ENCODE measurements around the gene FAM117B.

DNA sequence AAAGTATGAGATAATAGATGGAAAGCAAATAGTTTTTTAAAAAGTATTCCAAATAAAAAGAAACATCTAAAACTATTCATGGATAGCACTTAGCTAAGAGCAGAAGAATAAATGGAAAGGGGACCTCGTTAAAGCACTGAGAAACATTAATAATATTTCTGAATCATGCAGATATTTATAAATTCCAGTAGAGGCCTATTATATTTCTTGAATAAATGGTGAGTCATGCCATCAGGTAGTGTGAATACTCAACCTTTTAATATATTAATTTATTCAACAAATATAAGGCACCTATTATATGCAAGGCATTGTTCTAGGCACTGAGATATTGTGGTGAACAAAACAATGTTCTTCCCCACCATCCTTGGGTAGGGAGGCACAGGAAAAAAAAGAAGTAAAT lies 183.0 kb downstream of the FAM117B start:
- TF ChIP-seq, protein P1, sequence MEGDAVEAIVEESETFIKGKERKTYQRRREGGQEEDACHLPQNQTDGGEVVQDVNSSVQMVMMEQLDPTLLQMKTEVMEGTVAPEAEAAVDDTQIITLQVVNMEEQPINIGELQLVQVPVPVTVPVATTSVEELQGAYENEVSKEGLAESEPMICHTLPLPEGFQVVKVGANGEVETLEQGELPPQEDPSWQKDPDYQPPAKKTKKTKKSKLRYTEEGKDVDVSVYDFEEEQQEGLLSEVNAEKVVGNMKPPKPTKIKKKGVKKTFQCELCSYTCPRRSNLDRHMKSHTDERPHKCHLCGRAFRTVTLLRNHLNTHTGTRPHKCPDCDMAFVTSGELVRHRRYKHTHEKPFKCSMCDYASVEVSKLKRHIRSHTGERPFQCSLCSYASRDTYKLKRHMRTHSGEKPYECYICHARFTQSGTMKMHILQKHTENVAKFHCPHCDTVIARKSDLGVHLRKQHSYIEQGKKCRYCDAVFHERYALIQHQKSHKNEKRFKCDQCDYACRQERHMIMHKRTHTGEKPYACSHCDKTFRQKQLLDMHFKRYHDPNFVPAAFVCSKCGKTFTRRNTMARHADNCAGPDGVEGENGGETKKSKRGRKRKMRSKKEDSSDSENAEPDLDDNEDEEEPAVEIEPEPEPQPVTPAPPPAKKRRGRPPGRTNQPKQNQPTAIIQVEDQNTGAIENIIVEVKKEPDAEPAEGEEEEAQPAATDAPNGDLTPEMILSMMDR (conservative IDR thresholded peaks at IDR 0.05): no peak
- no peak for TF ChIP-seq ZFX (IDR thresholded peaks at IDR 0.05)

All from C4-2B (cell line).